Hepatocyte (in vitro differentiated cells): ENCODE results near the gene LRMDA.
"Not testable (repeated sequence)": the region's sequence is repeated elsewhere in the genome, so short reads cannot be mapped to it uniquely, and the experiment has no call there.

Source experiments
- EZH2 ChIP-seq: fragments of 200-600 bp; sonication (generic); IDR thresholded peaks from 2 replicates; pipeline ENCODE4 v1.6.1; 2016; ENCODE audit warnings: antibody characterized with exemption, mild to moderate bottlenecking, borderline replicate concordance
- TF ChIP-seq, protein P1 (sequence below): fragments of 200-600 bp; sonication (generic); IDR thresholded peaks from 2 replicates; pipeline ENCODE4 v1.5.1; 2016; ENCODE audit warnings: antibody characterized with exemption, mild to moderate bottlenecking; ENCODE audit not compliant: poor library complexity

DNA sequence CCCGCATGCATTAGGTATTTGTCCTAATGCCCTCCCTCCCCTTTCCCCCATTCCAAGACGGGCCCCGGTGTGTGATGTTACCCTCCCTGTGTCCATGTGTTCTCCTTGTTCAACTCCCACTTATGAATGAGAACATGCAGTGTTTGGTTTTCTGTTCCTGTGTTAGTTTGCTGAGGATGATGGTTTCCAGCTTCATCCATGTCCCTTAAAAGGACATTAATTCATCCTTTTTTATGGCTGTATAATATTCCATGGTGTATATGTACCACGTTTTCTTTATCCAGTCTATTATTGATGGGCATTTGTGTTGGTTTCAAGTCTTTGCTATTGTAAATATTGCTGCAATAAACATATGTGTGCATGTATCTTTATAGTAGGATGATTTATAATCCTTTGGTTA lies 335.3 kb downstream of the LRMDA start:
- TF ChIP-seq, protein P1, sequence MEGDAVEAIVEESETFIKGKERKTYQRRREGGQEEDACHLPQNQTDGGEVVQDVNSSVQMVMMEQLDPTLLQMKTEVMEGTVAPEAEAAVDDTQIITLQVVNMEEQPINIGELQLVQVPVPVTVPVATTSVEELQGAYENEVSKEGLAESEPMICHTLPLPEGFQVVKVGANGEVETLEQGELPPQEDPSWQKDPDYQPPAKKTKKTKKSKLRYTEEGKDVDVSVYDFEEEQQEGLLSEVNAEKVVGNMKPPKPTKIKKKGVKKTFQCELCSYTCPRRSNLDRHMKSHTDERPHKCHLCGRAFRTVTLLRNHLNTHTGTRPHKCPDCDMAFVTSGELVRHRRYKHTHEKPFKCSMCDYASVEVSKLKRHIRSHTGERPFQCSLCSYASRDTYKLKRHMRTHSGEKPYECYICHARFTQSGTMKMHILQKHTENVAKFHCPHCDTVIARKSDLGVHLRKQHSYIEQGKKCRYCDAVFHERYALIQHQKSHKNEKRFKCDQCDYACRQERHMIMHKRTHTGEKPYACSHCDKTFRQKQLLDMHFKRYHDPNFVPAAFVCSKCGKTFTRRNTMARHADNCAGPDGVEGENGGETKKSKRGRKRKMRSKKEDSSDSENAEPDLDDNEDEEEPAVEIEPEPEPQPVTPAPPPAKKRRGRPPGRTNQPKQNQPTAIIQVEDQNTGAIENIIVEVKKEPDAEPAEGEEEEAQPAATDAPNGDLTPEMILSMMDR: not testable (repeated sequence)
- not testable (repeated sequence) for TF ChIP-seq EZH2
